Sigmoid colon (tissue), 7 donors: Measurements from ENCODE around the gene KIF5A. TPM values are rescaled to one million over a fixed set of nuclear protein-coding genes. Genes with fewer than 3 reads are reported as not detected.

Source experiments
- DNase-seq: peaks from one replicate; pipeline ENCODE4 v3.0.0-alpha.2; 2019
- H3K27ac ChIP-seq, 4 donors: fragments of 200-600 bp; sonication (generic); one replicate each; pipeline ENCODE4 v1.5.1; 2016 to 2019; ENCODE audit warnings: mild to moderate bottlenecking in 1 of 4
- H3K27me3 ChIP-seq, 3 donors: fragments of 200-600 bp; sonication (generic); one replicate each; pipeline ENCODE4 v1.5.1; 2019; ENCODE audit warnings: mild to moderate bottlenecking in 1 of 3
- H3K36me3 ChIP-seq, 4 donors: fragments of 200-600 bp; sonication (generic); one replicate each; pipeline ENCODE4 v1.5.1; 2016 to 2019
- H3K4me1 ChIP-seq, 4 donors: fragments of 200-600 bp; sonication (generic); one replicate each; pipeline ENCODE4 v1.5.1; 2017 to 2019
- H3K4me3 ChIP-seq, 4 donors: fragments of 200-600 bp; sonication (generic); one replicate each; pipeline ENCODE4 v1.5.1; 2017 to 2019; ENCODE audit warnings: mild to moderate bottlenecking in 2 of 4, moderate library complexity in 1 of 4
- H3K9me3 ChIP-seq, 4 donors: fragments of 200-600 bp in 3 of 4; sonication (generic) in 3 of 4; one replicate each; pipeline versions ENCODE4 v1.5.1 to v1.6.1; 2013 to 2019
- CTCF ChIP-seq, 4 experiments: fragments of 450-650 bp in 3 of 4; fragments of 200-600 bp in 1 of 4; IDR thresholded peaks; one replicate each; pipeline ENCODE4 v1.5.1; 2016 to 2019; ENCODE audit warnings: antibody characterized with exemption in 4 of 4, mild to moderate bottlenecking in 3 of 4, moderate library complexity in 2 of 4
- EP300 ChIP-seq, 4 donors: sonication (generic); formaldehyde crosslinking; IDR thresholded peaks; one replicate each; pipeline ENCODE4 v1.6.1; 2017; ENCODE audit warnings: antibody characterized with exemption in 4 of 4
- POLR2A ChIP-seq, 2 donors: fragments of 450-650 bp; IDR thresholded peaks; one replicate each; pipeline ENCODE4 v1.6.1; 2016; ENCODE audit warnings: antibody characterized with exemption in 2 of 2, mild to moderate bottlenecking in 2 of 2, moderate library complexity in 2 of 2
- POLR2AphosphoS5 ChIP-seq, 4 donors: sonication (generic); formaldehyde crosslinking; IDR thresholded peaks; one replicate each; pipeline ENCODE4 v1.6.1; 2017; ENCODE audit warnings: antibody characterized with exemption in 4 of 4
- WGBS, 2 donors: extraction: QIAGEN DNeasy Blood & Tissue Kit; methylation state at CpG; one replicate each; pipeline ENCODE4 v1.1.7; 2013; 5-methylcytosine and 5-hydroxymethylcytosine counted together
- intact Hi-C: fragments of 100-400 bp; cut with DNase I; formaldehyde crosslinking; loops from one replicate; pipeline ENCODE4 v1.15.1; 2023
- polyA plus RNA-seq, 3 donors: library from polyadenylated mRNA; stranded (reverse); fragments of 200-250 nt; gene quantifications; one replicate each; pipeline ENCODE4 v1.2.3, GENCODE V29; 2013
- total RNA-seq, 4 donors: library from RNA; depleted of rRNA; stranded (reverse); fragments of >200 nt; gene quantifications; one replicate each; pipeline ENCODE4 v1.1.0, GENCODE V29; 2016
- donor health status: healthy with polysubstance abuse.
- donor health status: Bipolar disorder and iron deficiency.
- donor health status: healthy.

KIF5A gene
- total and polyA plus RNA-seq, 7 donors, result under 0.01 to 8.9 (median 3.6) TPM

DNA sequence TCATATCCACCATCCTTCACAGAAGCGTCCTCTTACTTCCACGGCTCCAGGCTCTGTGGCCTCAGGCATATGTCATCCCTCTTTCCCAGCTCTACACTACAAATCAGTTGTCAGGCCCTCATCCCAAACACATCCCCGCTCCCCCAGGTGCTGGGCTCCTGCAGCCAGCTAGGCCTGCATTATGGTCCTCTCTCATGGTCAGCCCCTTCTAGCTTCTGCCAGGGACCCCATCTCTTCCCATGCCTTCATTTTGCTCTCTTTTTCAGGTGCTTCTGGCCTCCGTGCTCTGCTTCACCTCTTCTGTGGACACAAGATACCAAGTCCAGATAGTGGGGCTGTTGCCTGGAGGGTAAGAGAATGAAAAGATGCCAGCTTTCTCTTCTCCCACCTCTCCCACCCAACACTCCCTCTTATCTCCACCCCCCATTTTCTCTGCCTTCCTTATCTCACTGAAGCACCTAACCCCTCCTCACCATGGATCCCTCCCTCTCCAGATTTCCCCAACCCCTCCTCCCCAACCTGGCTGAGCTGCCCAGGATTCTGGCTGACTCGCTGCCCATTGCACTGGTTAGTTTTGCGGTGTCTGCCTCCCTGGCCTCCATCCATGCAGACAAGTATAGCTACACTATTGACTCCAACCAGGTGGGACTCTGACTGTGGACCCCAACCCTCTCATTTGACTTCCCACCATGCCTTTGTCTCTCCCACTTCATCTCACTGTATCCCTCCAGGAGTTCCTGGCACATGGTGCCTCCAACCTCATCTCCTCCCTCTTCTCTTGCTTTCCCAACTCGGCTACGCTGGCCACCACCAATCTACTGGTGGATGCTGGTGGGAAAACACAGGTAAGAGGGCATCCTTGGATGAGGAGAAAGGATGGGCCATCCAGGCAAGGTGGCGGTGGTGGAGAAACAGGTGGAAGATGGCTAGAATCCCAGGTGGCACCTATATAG is 72.7 kb downstream of the KIF5A start:
- Histone ChIP-seq H3K27ac (no peak overlapping the region), H3K4me1 (peaks cover 0 to 20% (median 19%) of the 10 kb centered on the region in 4 donors), H3K27me3 (peaks cover 0 to 68% (median 6%) of the 10 kb centered on the region in 3 donors), H3K36me3 (peaks cover 0 to 22% (median 4%) of the 10 kb centered on the region in 4 donors), H3K4me3 (no peak overlapping the region), H3K9me3 (no peaks in the 10 kb centered on the region)
- WGBS, 2 donors, result 64 to 79% methylated on average over 9 of the region's 9 CpGs
- intact Hi-C loops, result loop anchor here (5.0 kb wide), 1 partner anchor 70 kb away; the partner anchor contains the start of gene OS9
- peak; percentile 56 for DNase-seq
- TF ChIP-seq POLR2A (IDR thresholded peaks at IDR 0.05), result no peak
- TF ChIP-seq EP300 (IDR thresholded peaks at IDR 0.05), result no peak
- no peak for TF ChIP-seq CTCF (IDR thresholded peaks at IDR 0.05)
- TF ChIP-seq POLR2AphosphoS5 (IDR thresholded peaks at IDR 0.05), result no peak

GRCh38 chr12:57623385-57623784 is 73.5 kb downstream of the KIF5A start:
- no peak for DNase-seq
- Histone ChIP-seq H3K9me3 (no peaks in the 10 kb centered on the region), H3K4me3 (no peak overlapping the region), H3K4me1 (peaks cover 0 to 25% (median 21%) of the 10 kb centered on the region in 4 donors), H3K36me3 (peaks cover 0 to 22% (median 4%) of the 10 kb centered on the region in 4 donors), H3K27me3 (peaks cover 0 to 76% (median 11%) of the 10 kb centered on the region in 3 donors), H3K27ac (no peak overlapping the region)
- 66 to 75% methylated on average over 2 of the region's 2 CpGs for WGBS, 2 donors
- intact Hi-C loops, result loop anchor here (5.0 kb wide), 1 partner anchor 69 kb away; the partner anchor contains the start of gene OS9
- TF ChIP-seq POLR2A (IDR thresholded peaks at IDR 0.05), result no peak
- no peak for TF ChIP-seq EP300 (IDR thresholded peaks at IDR 0.05)
- TF ChIP-seq CTCF (IDR thresholded peaks at IDR 0.05), result no peak
- TF ChIP-seq POLR2AphosphoS5 (IDR thresholded peaks at IDR 0.05), result no peak

DNA sequence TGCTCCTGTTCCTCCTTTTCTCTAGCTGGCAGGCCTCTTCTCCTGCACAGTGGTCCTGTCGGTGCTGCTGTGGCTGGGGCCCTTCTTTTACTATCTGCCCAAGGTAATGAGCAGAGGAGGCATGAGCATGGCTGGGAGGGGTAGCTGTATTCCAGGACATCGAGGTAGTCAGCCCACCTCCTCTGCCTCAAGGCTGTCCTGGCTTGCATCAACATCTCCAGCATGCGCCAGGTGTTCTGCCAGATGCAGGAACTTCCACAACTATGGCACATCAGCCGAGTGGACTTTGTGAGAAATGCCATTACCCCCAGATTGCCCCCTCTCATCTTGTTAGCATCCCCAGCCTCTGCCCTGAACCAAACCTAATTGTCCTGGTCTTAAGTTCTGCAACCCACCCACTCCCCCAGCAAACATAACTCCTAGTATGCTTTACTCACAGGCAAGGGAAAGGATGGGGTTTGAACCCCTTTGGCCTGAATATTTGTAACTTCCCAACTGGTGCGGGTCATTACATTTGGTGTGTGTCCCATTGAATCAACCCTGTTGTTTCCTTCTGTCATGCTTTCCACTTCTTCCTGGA is 74.1 kb downstream of the KIF5A start:
- Histone ChIP-seq H3K36me3 (peaks cover 0 to 22% (median 4%) of the 10 kb centered on the region in 4 donors), H3K4me1 (peaks cover 0 to 25% (median 21%) of the 10 kb centered on the region in 4 donors), H3K4me3 (no peak overlapping the region), H3K9me3 (no peaks in the 10 kb centered on the region), H3K27me3 (peaks cover 0 to 81% (median 11%) of the 10 kb centered on the region in 3 donors), H3K27ac (no peak overlapping the region)
- peak; percentile 35 for DNase-seq
- intact Hi-C loops, result loop anchor here (5.0 kb wide), 1 partner anchor 68 kb away; the partner anchor contains the start of gene OS9
- TF ChIP-seq EP300 (IDR thresholded peaks at IDR 0.05) (no peak), POLR2AphosphoS5 (IDR thresholded peaks at IDR 0.05) (no peak)
- 47 to 63% methylated on average over 5 of the region's 5 CpGs for WGBS, 2 donors

DNA sequence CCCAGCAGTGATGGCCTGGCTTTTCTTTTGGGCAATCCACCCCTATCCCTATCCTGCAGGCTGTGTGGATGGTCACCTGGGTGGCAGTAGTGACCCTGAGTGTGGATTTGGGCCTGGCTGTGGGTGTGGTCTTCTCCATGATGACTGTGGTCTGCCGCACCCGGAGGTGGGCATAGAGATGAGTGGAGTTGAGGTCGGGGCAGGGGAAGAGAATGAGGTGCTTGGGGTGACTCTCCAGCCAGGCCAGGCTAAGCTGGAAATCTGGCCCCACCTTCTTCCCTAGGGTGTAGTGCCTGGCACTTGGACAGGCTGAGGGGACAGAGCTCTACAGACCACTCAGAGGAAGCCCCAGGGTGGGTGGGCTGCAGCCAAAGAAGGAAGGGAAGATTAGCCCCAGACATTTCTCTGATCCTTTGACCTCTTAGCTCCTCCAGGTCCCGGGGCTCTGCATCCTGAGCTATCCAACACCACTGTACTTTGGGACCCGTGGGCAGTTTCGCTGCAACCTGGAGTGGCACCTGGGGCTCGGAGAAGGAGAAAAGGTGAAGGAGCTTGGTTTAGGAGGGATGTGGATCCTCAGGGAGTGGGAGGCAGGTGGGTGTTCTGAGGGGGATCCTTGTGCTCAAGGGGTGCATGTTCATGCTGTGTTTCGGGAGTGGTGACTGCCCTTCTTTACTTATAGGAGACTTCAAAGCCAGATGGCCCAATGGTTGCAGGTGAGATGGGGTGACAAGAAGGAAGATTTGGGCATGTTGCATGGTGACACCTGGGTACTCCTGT is 74.8 kb downstream of the KIF5A start:
- H3K9me3 ChIP-seq, result no peaks in the 10 kb centered on the region
- H3K27me3 ChIP-seq, result peaks cover 0 to 83% (median 11%) of the 10 kb centered on the region in 3 donors
- peaks cover 0 to 22% (median 4%) of the 10 kb centered on the region in 4 donors for H3K36me3 ChIP-seq
- no peak overlapping the region for H3K4me3 ChIP-seq
- TF ChIP-seq POLR2A (IDR thresholded peaks at IDR 0.05) (no peak), POLR2AphosphoS5 (IDR thresholded peaks at IDR 0.05) (no peak), CTCF (IDR thresholded peaks at IDR 0.05) (no peak), EP300 (IDR thresholded peaks at IDR 0.05) (no peak)
- DNase-seq, result peak; percentile 34
- no peak overlapping the region for H3K27ac ChIP-seq
- intact Hi-C loops, result loop anchor here (5.0 kb wide), 1 partner anchor 68 kb away; the partner anchor contains the start of gene OS9
- peaks cover 0 to 25% (median 21%) of the 10 kb centered on the region in 4 donors for H3K4me1 ChIP-seq
- WGBS, 2 donors, result 61 to 84% methylated on average over 8 of the region's 8 CpGs
